ENCODE measurements around the gene NEO1. TPM values are rescaled to one million over a fixed set of nuclear protein-coding genes. Genes with fewer than 3 reads are reported as not detected.

Gene NEO1
- total RNA-seq, 1 experiment from 2014 or later = 12.4 TPM

GRCh38 chr15:73021139-73021621 is 31.1 kb upstream of the NEO1 start:
- no peaks in the 10 kb centered on the region for H3K36me3 ChIP-seq (ENCODE audit: control insufficient read depth, insufficient read depth, low read length)
- Mint-ChIP-seq H3K27ac (ENCODE audit: unreplicated experiment) (no peak overlapping the region), H3K36me3 (ENCODE audit: insufficient read depth, unreplicated experiment) (no peaks in the 10 kb centered on the region), H3K27me3 (ENCODE audit: insufficient read depth, unreplicated experiment) (peaks cover 14% of the 10 kb centered on the region), H3K9me3 (ENCODE audit: unreplicated experiment) (no peaks in the 10 kb centered on the region), H3K4me3 (ENCODE audit: unreplicated experiment) (no peak overlapping the region), H3K4me1 (ENCODE audit: low read depth, unreplicated experiment) (no peaks in the 10 kb centered on the region)
- H3K4me3 ChIP-seq (ENCODE audit: low read depth, low read length) = no peak overlapping the region
- BruUV-seq (replicated peaks) = no TSS peak
- no peak for DNase-seq
- CTCF ChIA-PET = no interaction called here
- H3K9me3 ChIP-seq = no peaks in the 10 kb centered on the region
- intact Hi-C loops (cut with micrococcal nuclease; ENCODE audit: unreplicated experiment) = no loop called here
- TF ChIP-seq, protein P1, sequence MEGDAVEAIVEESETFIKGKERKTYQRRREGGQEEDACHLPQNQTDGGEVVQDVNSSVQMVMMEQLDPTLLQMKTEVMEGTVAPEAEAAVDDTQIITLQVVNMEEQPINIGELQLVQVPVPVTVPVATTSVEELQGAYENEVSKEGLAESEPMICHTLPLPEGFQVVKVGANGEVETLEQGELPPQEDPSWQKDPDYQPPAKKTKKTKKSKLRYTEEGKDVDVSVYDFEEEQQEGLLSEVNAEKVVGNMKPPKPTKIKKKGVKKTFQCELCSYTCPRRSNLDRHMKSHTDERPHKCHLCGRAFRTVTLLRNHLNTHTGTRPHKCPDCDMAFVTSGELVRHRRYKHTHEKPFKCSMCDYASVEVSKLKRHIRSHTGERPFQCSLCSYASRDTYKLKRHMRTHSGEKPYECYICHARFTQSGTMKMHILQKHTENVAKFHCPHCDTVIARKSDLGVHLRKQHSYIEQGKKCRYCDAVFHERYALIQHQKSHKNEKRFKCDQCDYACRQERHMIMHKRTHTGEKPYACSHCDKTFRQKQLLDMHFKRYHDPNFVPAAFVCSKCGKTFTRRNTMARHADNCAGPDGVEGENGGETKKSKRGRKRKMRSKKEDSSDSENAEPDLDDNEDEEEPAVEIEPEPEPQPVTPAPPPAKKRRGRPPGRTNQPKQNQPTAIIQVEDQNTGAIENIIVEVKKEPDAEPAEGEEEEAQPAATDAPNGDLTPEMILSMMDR (IDR thresholded peaks at IDR 0.05; ENCODE audit: insufficient read depth in 1 of 2, low read depth in 1 of 2, low read length in 1 of 2, severe bottlenecking in 1 of 2, unreplicated experiment in 1 of 2) = no peak
- H3K4me1 ChIP-seq = no peaks in the 10 kb centered on the region
- POLR2A ChIA-PET = no interaction called here
- H3K27me3 ChIP-seq (replicated peaks; ENCODE audit: control insufficient read depth, insufficient read depth, low read length) = no peaks in the 10 kb centered on the region

DNA sequence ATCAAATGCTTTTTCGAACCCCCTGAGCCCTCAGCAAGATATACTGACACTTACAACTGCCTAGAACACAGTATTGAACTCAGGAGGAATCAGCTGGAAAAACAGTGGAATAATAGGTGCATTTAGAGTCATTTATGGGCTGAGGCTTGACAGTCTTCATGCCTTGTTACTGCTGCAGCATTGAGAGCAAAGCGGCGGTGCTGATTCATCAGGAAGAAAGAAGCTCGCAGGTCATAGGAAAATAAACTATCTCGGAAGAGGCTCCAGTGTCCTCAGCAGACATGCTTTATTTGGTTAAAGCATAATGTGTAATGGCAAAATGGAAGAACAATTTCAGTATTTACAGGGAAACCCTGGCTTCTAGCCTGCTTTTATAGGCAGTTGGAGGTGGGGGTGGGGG is 30.1 kb upstream of the NEO1 start:
- no peaks in the 10 kb centered on the region for H3K4me1 Mint-ChIP-seq (ENCODE audit: low read depth, unreplicated experiment)

GRCh38 chr15:73023071-73023470 is 29.2 kb upstream of the NEO1 start:
- Mint-ChIP-seq H3K4me1 (ENCODE audit: low read depth, unreplicated experiment) (no peaks in the 10 kb centered on the region), H3K4me3 (ENCODE audit: unreplicated experiment) (no peak overlapping the region), H3K36me3 (ENCODE audit: insufficient read depth, unreplicated experiment) (no peaks in the 10 kb centered on the region), H3K27me3 (ENCODE audit: insufficient read depth, unreplicated experiment) (peaks cover 17% of the 10 kb centered on the region), H3K9me3 (ENCODE audit: unreplicated experiment) (no peaks in the 10 kb centered on the region), H3K27ac (ENCODE audit: unreplicated experiment) (no peak overlapping the region)
- H3K27me3 ChIP-seq (replicated peaks; ENCODE audit: control insufficient read depth, insufficient read depth, low read length) = no peaks in the 10 kb centered on the region
- no TSS peak for BruUV-seq (replicated peaks)
- H3K4me1 ChIP-seq = no peaks in the 10 kb centered on the region
- H3K4me3 ChIP-seq (ENCODE audit: low read depth, low read length) = no peak overlapping the region
- DNase-seq = no peak
- ChIA-PET CTCF (interaction anchor here (0.6 kb wide), 1 partner anchor 59 kb away, joined by 3 read pairs; no protein-coding TSS in a partner anchor), POLR2A (no interaction called here)
- intact Hi-C loops (cut with micrococcal nuclease; ENCODE audit: unreplicated experiment) = no loop called here
- no peaks in the 10 kb centered on the region for H3K36me3 ChIP-seq (ENCODE audit: control insufficient read depth, insufficient read depth, low read length)
- TF ChIP-seq, protein P1 (IDR thresholded peaks at IDR 0.05; ENCODE audit: insufficient read depth in 1 of 2, low read depth in 1 of 2, low read length in 1 of 2, severe bottlenecking in 1 of 2, unreplicated experiment in 1 of 2) = no peak
- no peaks in the 10 kb centered on the region for H3K9me3 ChIP-seq

More for the DNA sequence above, 30.1 kb upstream of the NEO1 start:
- ChIA-PET CTCF (no interaction called here), POLR2A (no interaction called here)
- H3K9me3 Mint-ChIP-seq (ENCODE audit: unreplicated experiment) = no peaks in the 10 kb centered on the region
- no peaks in the 10 kb centered on the region for H3K27me3 ChIP-seq (replicated peaks; ENCODE audit: control insufficient read depth, insufficient read depth, low read length)
- H3K9me3 ChIP-seq = no peaks in the 10 kb centered on the region
- H3K36me3 ChIP-seq (ENCODE audit: control insufficient read depth, insufficient read depth, low read length) = no peaks in the 10 kb centered on the region
- H3K4me3 Mint-ChIP-seq (ENCODE audit: unreplicated experiment) = no peak overlapping the region
- H3K27me3 Mint-ChIP-seq (ENCODE audit: insufficient read depth, unreplicated experiment) = peaks cover 14% of the 10 kb centered on the region
- no TSS peak for BruUV-seq (replicated peaks)
- TF ChIP-seq, protein P1 (IDR thresholded peaks at IDR 0.05; ENCODE audit: insufficient read depth in 1 of 2, low read depth in 1 of 2, low read length in 1 of 2, severe bottlenecking in 1 of 2, unreplicated experiment in 1 of 2) = no peak
- no peaks in the 10 kb centered on the region for H3K4me1 ChIP-seq
- no peaks in the 10 kb centered on the region for H3K36me3 Mint-ChIP-seq (ENCODE audit: insufficient read depth, unreplicated experiment)
- H3K4me3 ChIP-seq (ENCODE audit: low read depth, low read length) = no peak overlapping the region
- no peak for DNase-seq
- no peak overlapping the region for H3K27ac Mint-ChIP-seq (ENCODE audit: unreplicated experiment)
- intact Hi-C loops (cut with micrococcal nuclease; ENCODE audit: unreplicated experiment) = no loop called here
